Endothelial cell of umbilical vein (primary cell): ENCODE measurements around the gene CFAP100. TPM values are rescaled to one million over a fixed set of nuclear protein-coding genes. Genes with fewer than 3 reads are reported as not detected.

Source experiments
- BruUV-seq: library from RNA; stranded (reverse); fragments of 400-500 nt; replicated peaks from 2 replicates; lab custom pipeline; 2021; lab: Mats Ljungman, UMichigan
- CTCF ChIA-PET: fragments of 300-600, 350-600 bp; sonication (Branson Sonifier 250); formaldehyde crosslinking; loops from one replicate; lab custom pipeline; 2021; ENCODE audit warnings: antibody characterized with exemption, inconsistent platforms; lab: Charles Lee
- POLR2A ChIA-PET: fragments of 300-600, 350-600 bp; sonication (Branson Sonifier 250); formaldehyde crosslinking; loops from one replicate; lab custom pipeline; 2021; ENCODE audit warnings: antibody characterized with exemption, inconsistent platforms; lab: Charles Lee
- DNase-seq: peaks from one replicate; pipeline ENCODE4 v3.0.0-alpha.2; 2011; ENCODE audit warnings: low read depth, low spot score
- FAIRE-seq: peaks from 2 replicates; lab custom pipeline; 2011; peaks lifted over from hg19 to GRCh38; lab: Jason Lieb, UNC
- H2AFZ ChIP-seq: 2 replicates; pipeline ENCODE4 v1.6.0; 2012; ENCODE audit warnings: low read depth, low read length, control low read depth, inconsistent platforms
- H3K27ac ChIP-seq: 2 replicates; pipeline ENCODE4 v1.5.1; 2011; ENCODE audit warnings: low read depth, mild to moderate bottlenecking, control low read depth, low read length, moderate library complexity; ENCODE audit not compliant: insufficient read depth
- H3K27me3 ChIP-seq, 2 experiments: 2 replicates each; pipeline versions ENCODE4 v1.6.0 to v1.6.1; 2011; ENCODE audit warnings: low read length in 2 of 2, mixed read lengths in 1 of 2; ENCODE audit not compliant: control insufficient read depth in 2 of 2, insufficient read depth in 2 of 2
- H3K36me3 ChIP-seq, 2 experiments: 2 replicates in 1 of 2; 3 replicates in 1 of 2; pipeline ENCODE4 v1.5.1; 2011; ENCODE audit warnings: low read length in 2 of 2, mild to moderate bottlenecking in 1 of 2, moderate library complexity in 1 of 2; ENCODE audit not compliant: control insufficient read depth in 2 of 2, insufficient read depth in 2 of 2; ENCODE audit errors: extremely low read depth in 1 of 2
- H3K4me1 ChIP-seq: 3 replicates; pipeline ENCODE4 v1.5.1; 2011; ENCODE audit warnings: mild to moderate bottlenecking, low read length; ENCODE audit not compliant: control insufficient read depth, insufficient read depth; ENCODE audit errors: extremely low read depth
- H3K4me2 ChIP-seq: 2 replicates; pipeline ENCODE4 v1.6.1; 2011; ENCODE audit warnings: low read length, control low read depth, mixed read lengths; ENCODE audit not compliant: insufficient read depth
- H3K4me3 ChIP-seq, 3 experiments: fragments of 200-600 bp in 1 of 3; sonication (generic), shearing (Covaris generic) in 1 of 3; replicated peaks in 1 of 3; 2 replicates each; pipeline ENCODE4 v1.5.1; 2011 to 2016; ENCODE audit warnings: control low read depth in 3 of 3, low read length in 3 of 3, mild to moderate bottlenecking in 2 of 3, inconsistent platforms in 1 of 3, low read depth in 1 of 3, moderate library complexity in 1 of 3; ENCODE audit not compliant: insufficient read depth in 1 of 3
- H3K79me2 ChIP-seq: 2 replicates; pipeline ENCODE4 v1.6.0; 2012; ENCODE audit warnings: low read length, inconsistent platforms; ENCODE audit not compliant: control insufficient read depth, insufficient read depth
- H3K9ac ChIP-seq: replicated peaks from 2 replicates; pipeline ENCODE3; 2011; ENCODE audit warnings: low read length, control low read depth; ENCODE audit not compliant: insufficient read depth; ENCODE audit errors: extremely low read depth
- H3K9me1 ChIP-seq: replicated peaks from 3 replicates; pipeline ENCODE4 v1.6.0; 2011; ENCODE audit warnings: mild to moderate bottlenecking, low read length; ENCODE audit not compliant: control insufficient read depth, insufficient read depth; ENCODE audit errors: extremely low read depth
- H3K9me3 ChIP-seq: replicated peaks from 2 replicates; pipeline ENCODE4 v1.5.1; 2012; ENCODE audit warnings: low read length, inconsistent platforms; ENCODE audit not compliant: control insufficient read depth, insufficient read depth
- H4K20me1 ChIP-seq: replicated peaks from 2 replicates; pipeline ENCODE3; 2011; ENCODE audit warnings: mild to moderate bottlenecking, low read length; ENCODE audit not compliant: control insufficient read depth, insufficient read depth; ENCODE audit errors: extremely low read depth
- CTCF ChIP-seq, 2 donors: IDR thresholded peaks; 1 replicate in 1 of 2; 2 replicates in 1 of 2; pipeline ENCODE4 v1.5.1; 2011; ENCODE audit warnings: low read length in 2 of 2, mild to moderate bottlenecking in 2 of 2, moderate library complexity in 2 of 2, control low read depth in 1 of 2, inconsistent platforms in 1 of 2, low read depth in 1 of 2; ENCODE audit not compliant: insufficient read depth in 1 of 2; ENCODE audit errors: extremely low read depth in 1 of 2
- EZH2 ChIP-seq: IDR thresholded peaks from 2 replicates; pipeline ENCODE4 v1.6.1; 2012; ENCODE audit warnings: borderline replicate concordance, low read depth, mild to moderate bottlenecking, moderate library complexity, low read length, inconsistent platforms; ENCODE audit not compliant: severe bottlenecking
- FOS ChIP-seq: IDR thresholded peaks from 2 replicates; pipeline ENCODE4 v1.6.1; 2011; ENCODE audit warnings: mild to moderate bottlenecking, low read length, moderate library complexity, borderline replicate concordance; ENCODE audit not compliant: insufficient read depth
- GATA2 ChIP-seq: IDR thresholded peaks from 2 replicates; pipeline ENCODE4 v1.7.0; 2011; ENCODE audit warnings: low read depth, mild to moderate bottlenecking, moderate library complexity, mixed read lengths, low read length; ENCODE audit not compliant: insufficient read length, insufficient read depth
- JUN ChIP-seq: IDR thresholded peaks from 2 replicates; pipeline ENCODE4 v1.6.1; 2011; ENCODE audit warnings: borderline replicate concordance, low read depth; ENCODE audit not compliant: insufficient read length, insufficient read depth
- MAX ChIP-seq: IDR thresholded peaks from 2 replicates; pipeline ENCODE4 v1.6.1; 2011; ENCODE audit not compliant: insufficient read depth, insufficient read length
- MYC ChIP-seq: IDR thresholded peaks from one replicate; pipeline ENCODE4 v1.6.1; 2011; ENCODE audit warnings: mild to moderate bottlenecking, low read depth, low read length
- POLR2A ChIP-seq: IDR thresholded peaks from 2 replicates; pipeline ENCODE4 v1.6.1; 2012; ENCODE audit warnings: low read depth, mild to moderate bottlenecking, control low read depth, low read length
- POLR2AphosphoS5 ChIP-seq: IDR thresholded peaks from 2 replicates; pipeline ENCODE4 v1.6.1; 2012; ENCODE audit warnings: low read depth, mild to moderate bottlenecking, control low read depth, low read length, moderate library complexity; ENCODE audit not compliant: insufficient read depth
- dilution Hi-C: fragments of 300-500 bp; cut with MboI; formaldehyde crosslinking; loops from one replicate; pipeline ENCODE4 v1.15.0; 2019; ENCODE audit warnings: low sequenced_read_pairs; ENCODE audit not compliant: extremely low pct_ligation_motif_present
- intact Hi-C: fragments of 100-400 bp; cut with micrococcal nuclease; formaldehyde crosslinking; loops from one replicate; pipeline ENCODE4 v1.10.0; 2022
- polyA plus RNA-seq, 4 experiments: library from polyadenylated mRNA; depleted of rRNA in 3 of 4; stranded (reverse) in 3 of 4; unstranded in 1 of 4; fragments of >200 nt; gene quantifications; 2 replicates each; pipeline versions ENCODE4 v1.2.1 to v1.2.3, GENCODE V29; 2011 to 2012; ENCODE audit warnings: missing spikeins in 1 of 4
- total RNA-seq: library from RNA; stranded (reverse); gene quantifications from 2 replicates; pipeline ENCODE4 v1.2.3, GENCODE V29; 2021

The CFAP100 gene
- total and polyA plus RNA-seq, 2 donors (not counting 3 experiments of a cell fraction or from before 2014, with no cell fraction given) = not detected

- H3K79me2 ChIP-seq = no peaks in the 10 kb centered on the region
- no peaks in the 10 kb centered on the region for H3K9me1 ChIP-seq
- no peak overlapping the region for H2AFZ ChIP-seq
- no peak overlapping the region for H3K4me2 ChIP-seq
- H3K27me3 ChIP-seq = no peaks in the 10 kb centered on the region
- no peak overlapping the region for H3K4me3 ChIP-seq
- no peaks in the 10 kb centered on the region for H3K4me1 ChIP-seq
- H3K9me3 ChIP-seq = no peaks in the 10 kb centered on the region
- ChIA-PET CTCF (interaction anchor here (2.2 kb wide), 1 partner anchor 27 kb away, joined by 5 read pairs; no protein-coding TSS in a partner anchor), POLR2A (no interaction called here)
- dilution Hi-C loops = no loop called here
- H3K36me3 ChIP-seq = peaks cover 2 to 19% of the 10 kb centered on the region in 2 experiments
- no TSS peak for BruUV-seq
- no peak for TF ChIP-seq POLR2A
- no peak for TF ChIP-seq MYC
- no peak for TF ChIP-seq MAX
- no peak for TF ChIP-seq JUN
- TF ChIP-seq POLR2AphosphoS5 = no peak
- TF ChIP-seq CTCF (IDR thresholded peaks at IDR 0.05; ENCODE audit: extremely low read depth in 1 of 2, insufficient read depth in 1 of 2, low read depth in 1 of 2, low read length in 2 of 2) = no peak
- TF ChIP-seq EZH2 = no peak
- no peak for TF ChIP-seq FOS
- TF ChIP-seq GATA2 = no peak
- no peak for FAIRE-seq
- no peak for DNase-seq
- H3K27ac ChIP-seq = no peak overlapping the region
- intact Hi-C loops = no loop called here
- H3K9ac ChIP-seq = no peak overlapping the region
- no peaks in the 10 kb centered on the region for H4K20me1 ChIP-seq
These were observed 53.6 kb downstream of the CFAP100 start for GRCh38 chr3:126448136-126448892.
